ENCODE measurements around the gene GOLM1.
"Not testable (repeated sequence)": the region's sequence is repeated elsewhere in the genome, so short reads cannot be mapped to it uniquely, and the experiment has no call there.

GOLM1 gene

DNA sequence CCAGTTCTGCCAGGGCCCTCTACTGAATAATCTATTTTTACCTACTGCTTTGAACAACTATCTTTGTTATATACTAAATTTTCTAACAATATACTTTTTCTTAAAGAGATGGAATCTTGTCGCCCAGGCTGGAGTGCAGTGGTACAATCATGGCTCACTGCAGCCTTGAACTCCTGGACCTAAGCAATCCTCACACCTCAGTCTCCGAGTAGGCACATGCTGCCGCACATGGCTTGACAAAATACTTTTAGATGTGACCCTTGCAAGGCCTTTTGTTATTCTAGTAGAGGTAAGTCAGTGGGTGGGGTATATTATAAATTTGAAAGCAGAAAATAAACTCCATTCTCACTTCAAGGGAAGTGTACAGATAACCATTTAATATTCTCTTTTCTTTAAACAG, 7.9 kb downstream of the GOLM1 start:
- no peak for DNase-seq (ENCODE audit: low read depth in 3 of 3)

DNA sequence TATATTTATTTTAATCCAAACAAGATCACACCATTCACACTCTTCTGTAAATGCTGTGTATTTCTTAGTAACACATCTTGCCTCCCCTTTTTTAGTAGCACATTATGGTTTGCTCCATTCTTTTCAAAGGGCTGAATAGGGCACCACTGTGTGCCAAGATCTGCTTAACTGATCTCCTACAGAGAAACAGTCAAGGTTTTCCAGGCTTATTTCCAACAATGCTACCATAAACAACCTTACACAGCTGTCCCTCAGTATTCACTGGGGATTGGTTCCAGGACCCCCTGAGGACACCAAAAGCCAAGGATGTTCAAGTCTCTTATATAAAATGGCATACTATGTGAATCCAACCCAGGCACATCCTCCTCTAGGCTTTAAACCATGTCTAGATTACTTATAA, 16.5 kb downstream of the GOLM1 start:
- no peak for DNase-seq (ENCODE audit: low read depth in 3 of 3)

DNA sequence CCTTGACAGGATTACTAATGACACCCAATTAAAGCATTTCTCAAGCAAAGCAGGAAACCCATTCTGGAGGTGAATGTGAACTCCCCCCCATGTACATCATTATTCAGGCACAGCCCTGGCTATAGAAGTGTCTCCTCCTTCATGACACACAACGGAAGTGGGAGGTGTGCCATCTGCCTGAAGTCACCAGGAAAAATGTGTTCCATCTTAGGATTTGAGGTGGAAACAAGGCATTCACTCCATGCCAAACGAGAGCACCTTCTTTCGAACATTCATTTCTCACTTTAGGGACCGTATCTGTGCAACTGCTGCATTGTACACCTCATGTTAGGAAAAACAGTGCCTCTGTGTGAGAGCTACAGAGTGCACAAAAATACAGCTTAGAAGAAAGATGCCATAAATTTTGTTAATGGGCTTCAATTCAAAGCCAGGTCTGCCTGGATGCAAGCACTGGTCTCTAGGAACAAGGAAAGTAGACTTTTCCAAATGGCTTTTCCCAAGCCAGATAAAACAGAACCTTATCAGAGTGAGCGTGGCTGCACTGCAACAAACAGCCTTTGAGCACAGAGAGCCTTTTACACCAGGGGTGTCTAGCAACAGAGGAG, 19.4 kb downstream of the GOLM1 start:
- DNase-seq (ENCODE audit: low read depth in 3 of 3), result no peak

DNA sequence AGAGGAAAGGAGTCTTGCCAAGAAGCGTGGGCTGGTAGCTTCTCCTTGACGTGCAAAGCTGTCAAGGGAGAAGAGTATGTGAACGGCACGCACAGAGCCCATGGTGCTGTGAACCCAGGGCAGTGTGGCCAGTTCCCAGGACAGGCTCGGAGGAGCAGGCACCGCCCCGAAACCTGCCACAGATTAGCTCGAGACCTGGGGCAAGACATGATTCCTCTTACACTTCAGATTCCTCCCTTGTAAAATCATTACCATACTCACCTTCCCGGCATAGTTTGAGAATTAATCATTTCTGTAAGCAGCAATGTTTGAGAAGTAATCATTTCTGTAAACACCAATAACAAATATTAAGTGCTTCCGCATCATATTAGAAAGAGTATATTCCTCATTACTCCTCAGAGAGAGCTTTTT, 19.9 kb downstream of the GOLM1 start:
- no peak for DNase-seq (ENCODE audit: low read depth in 3 of 3)

DNA sequence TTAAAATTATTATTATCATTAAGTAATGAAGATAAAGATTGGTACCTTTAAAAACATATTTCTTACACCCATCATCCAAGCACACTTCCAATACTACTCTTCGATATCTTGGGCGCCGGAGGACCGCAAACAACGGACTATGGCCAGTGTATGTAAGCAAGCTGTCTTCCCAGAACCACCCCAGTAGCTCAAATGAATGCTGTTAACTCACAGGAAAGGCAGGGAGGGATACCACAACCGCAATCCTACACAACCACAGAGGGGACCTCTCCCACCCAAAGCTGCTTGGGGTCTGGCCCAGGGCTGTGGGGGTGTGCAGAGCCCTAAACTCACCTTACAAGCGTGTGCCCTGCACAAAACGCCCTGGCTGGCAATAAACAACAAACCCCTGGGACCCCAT, 20.6 kb downstream of the GOLM1 start:
- no peak for DNase-seq (ENCODE audit: low read depth in 3 of 3)

DNA sequence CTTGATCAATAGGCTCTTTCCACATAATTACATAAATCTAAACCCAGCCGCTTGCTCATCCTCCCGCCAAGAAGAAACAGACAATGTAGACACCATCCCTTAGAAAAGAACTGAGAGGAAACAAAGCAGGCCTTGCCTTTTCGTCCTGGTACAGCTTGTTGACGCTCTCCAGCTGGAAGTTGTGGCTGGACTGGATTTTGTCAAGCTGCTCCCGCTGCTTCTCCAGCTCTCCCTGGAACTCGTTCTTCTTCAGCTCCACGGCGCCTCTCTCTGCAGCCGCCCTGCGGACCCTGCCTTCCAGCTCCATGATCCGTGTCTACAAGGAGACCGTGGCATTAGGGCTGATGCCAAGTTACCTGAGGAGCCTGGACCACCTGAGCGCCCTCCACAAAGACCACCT, 22.1 kb downstream of the GOLM1 start:
- no peak for DNase-seq (ENCODE audit: low read depth in 3 of 3)

DNA sequence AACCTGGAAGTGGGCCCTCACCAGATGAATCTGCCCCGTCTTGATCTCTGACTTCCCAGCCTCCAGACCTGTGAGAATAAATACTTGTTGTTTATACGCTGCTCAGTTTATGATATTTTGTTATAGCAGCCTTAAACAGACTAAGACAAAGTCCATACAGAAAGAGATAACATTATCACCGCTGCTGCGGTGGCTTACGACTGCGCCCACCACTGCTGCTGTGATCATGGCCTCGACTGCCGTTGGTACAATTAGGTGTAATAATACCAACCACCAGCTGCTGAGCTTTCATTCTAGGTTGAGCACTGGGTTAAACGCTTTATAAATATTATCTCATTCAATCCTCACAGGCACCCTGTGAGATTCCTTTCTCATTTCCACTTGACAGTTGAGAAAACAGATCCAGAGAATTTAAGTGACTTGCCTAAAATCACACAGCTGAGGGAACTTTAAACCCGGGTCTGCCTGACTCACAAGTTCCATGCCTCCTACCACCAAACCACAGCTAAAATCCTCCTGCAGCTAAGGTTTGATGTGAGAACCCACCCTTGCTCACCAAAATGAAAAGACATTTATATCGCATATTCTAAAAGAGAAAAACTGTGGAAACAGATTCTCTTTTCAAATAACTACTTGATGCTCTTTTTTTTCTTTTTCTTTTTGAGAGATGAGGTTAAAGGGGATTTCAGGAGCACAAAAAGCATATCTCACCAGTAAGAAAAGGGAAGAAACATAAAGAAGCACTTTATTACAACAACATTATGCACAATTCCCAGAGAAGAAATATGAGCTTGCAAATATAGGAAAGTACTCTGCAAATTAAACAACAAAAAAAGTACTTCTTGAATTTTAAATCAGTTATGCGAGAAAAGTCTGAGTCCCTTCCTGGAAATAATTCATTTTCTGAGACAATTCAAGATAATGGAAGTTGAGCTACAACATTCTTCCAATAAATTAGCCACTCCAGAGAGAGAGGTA, 23.9 kb downstream of the GOLM1 start:
- peak in 2 of 3 donors; percentile 6 to 23 for DNase-seq (ENCODE audit: low read depth in 3 of 3)

DNA sequence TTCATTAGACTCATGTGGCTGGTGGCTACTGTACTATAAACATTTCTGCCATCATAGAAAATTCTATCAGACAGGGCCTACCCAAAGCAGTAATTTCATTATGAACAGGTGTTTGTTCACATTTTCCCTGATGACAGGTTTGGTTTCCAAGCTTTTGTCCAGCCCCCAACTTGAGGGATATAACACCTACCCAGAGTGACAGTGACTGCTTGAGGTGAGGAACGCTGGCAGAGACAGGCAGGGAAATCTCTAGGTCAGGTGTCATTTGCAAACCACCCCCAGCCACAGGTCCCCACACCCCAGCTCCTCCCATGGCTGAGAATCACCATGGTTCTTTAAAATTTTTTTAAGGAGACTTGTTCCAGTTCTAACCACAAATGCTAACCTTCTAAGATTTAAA, 25.5 kb downstream of the GOLM1 start:
- no peak for DNase-seq (ENCODE audit: low read depth in 3 of 3)

DNA sequence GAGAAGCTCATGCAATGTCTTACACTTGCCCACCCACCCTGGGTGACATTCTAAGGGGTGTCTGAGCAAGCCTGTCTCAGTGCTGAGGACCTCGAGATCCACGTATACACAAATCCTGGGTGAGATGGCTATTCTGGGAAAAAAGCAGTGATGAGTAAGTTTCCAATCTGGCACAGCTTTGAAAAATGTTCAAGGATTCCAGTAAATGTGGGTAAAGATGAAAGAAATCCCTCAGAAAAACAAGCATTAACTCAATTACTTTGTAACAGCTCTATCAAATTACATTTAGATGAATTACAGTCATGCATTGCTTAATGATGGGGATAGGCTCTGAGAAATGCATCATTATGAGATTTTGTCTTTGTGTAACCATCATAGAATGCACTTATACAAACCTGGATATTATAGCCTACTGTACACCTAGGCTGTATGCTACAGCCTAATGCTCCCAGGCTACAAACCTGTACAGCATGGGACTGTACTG, 26.9 kb downstream of the GOLM1 start:
- no peak for DNase-seq (ENCODE audit: low read depth in 3 of 3)

DNA sequence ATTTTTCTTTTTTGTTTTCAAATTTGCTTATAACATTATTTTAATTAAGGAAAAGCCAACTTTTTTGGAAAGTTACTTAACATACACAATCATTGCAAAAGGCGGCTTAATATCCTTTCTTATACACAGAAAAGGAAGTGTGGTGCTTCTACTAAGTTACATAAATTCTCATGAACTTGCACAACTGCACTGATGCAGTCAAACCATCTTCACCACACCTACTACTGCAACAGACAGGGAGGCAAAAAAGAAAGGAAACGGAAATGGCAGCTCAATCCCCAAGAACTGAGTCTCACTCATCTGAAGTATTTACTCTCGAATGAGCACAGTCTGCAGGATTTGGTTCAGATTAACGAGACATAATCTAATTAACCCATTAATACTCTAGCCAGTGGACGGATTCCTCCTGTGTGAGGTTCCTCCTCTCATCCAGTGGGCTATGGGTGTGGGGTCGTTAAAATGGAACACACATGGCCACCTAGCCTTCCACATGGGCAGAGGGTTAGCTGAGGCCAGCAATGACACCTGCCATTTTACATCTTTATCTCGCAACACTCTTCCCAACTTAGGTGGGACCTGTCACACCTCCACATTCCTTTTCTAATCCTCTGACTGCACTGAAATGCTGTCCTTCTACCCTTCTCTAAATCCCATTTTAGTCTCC, 30.0 kb downstream of the GOLM1 start:
- no peak for DNase-seq (ENCODE audit: low read depth in 3 of 3)

DNA sequence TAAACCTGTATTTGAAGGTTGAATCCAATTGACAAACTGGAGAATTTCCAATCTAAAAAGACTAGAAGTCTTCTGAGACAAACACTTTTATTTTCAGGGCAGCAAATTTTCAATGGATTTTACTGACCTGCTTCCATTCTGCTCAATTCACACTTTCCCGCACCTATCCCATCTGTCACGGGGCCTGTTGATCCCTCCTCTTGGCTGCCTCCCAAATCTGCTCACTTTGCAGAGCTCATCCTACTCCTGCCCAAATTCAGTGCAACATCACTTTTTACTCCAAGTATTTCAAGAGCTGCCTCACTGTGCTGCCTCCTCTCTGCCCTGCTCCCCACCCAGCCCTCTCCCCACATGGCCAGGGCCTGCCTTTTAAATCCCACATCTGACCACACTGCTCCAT, 35.1 kb downstream of the GOLM1 start:
- no peak for DNase-seq (ENCODE audit: low read depth in 3 of 3)

DNA sequence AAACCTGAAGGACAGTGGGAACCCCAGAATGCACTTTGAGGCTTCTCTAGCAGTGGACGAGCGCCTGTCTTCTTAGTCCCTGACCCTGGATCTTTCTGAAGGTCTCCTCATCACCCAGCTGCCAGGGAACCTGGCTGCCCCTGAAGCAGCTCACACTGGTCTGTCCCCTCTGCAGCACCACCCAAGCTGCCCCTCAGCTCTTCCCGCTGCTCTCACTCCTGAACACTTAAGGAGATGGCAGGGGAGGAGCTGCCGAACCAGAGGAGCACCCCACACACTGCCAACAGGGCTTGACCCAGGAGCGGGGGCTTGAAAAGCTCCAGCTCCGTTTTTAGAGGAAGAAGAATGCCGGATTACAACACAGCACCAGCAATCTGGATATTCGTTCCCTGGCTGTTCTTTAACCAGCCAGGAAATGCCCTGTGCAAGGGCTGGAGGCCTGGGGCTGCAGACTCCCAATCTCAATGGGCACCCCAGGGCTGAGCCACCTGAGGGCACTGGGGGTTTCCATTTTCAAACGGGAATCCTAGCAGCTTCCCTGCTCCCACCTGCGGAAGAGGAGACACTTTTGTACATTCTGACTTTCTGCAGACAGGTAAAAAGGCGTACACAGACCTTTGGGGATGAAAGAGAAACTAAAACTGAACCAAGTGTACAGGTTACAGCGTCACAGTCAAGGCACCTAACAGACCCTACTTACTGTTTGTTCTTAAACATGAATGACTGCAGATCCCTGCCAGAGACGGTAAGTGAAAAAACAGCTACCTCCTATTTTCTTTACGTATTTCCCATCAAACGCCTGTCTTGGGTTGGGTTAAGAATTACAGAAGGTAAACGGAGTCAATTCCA, 36.3 kb downstream of the GOLM1 start:
- DNase-seq (ENCODE audit: low read depth in 3 of 3), result no peak

DNA sequence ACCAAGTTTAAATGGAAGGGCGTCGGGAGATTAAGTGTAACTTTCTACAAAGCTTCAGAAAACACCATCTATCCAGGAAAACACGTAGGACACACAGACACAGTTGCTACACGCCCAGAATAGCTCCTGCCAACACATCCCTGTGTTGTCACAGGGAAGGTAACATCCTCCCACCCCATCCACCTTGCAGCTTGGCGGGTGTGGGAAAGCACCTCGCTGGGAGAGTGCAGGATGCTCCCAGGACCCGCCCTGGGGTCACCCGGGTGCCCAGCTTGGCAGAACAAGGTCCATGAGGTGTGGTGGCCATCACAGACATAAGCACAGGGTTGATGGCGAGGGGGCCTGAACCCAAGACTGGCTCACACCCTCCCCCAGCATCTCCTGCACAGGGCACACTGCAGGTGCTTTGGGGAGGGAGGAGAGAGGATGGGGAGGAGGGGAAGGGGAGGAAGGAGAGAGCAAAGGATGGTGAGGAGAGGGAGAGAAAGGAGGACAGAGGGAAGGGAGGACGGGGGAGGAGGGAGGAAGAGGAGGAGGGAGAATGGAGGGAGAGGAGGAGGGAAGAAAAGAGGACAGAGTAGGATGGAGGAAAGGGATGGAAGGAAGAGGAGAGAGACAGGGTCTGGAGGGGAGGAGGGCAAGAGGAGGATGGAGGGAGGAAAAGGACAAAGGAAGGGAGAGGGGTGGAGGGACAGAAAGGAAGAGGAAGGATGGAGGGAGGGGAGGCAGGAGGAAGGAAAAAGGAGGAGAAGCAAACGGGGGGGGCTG, 37.2 kb downstream of the GOLM1 start:
- DNase-seq (ENCODE audit: low read depth in 3 of 3), result no peak

DNA sequence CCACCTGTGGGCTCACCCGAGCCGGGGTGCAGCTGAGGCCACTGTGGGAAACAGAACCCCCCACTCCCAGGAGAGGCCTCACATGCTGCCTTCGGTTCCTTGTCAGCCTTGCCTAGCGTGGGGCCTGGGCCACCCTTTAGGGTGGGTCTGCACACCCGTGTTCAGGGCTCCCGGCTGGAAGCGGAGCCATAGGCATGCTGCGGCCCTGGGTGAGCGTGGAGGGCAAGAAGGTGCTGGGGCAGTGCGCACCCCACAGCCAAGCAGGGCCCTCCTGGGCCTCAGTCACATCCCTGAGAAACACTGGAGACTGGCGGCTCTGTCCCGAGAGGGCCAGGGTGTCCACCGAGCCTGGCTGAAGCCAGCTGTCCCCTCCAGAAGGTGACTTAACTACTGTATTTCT, 41.9 kb downstream of the GOLM1 start:
- DNase-seq (ENCODE audit: low read depth in 3 of 3), result no peak

DNA sequence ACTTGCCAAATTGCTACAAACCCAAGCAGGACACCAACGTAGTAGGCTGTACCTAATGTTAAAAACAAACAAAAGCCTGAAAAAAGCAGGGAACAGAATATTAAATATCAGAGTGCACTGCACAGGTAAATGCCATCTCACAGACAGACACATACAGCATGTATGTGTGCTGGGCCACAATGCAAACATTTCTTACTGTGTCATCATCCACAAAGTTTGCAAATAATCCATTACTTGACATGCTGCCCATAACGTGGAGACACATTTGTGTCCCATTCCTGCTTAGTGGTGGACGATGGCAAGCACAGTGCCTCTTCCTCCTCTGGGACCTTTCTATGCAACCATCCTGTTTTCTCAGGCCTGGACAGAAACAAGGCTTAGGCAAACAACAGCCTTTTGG, 44.7 kb downstream of the GOLM1 start:
- DNase-seq (ENCODE audit: low read depth in 3 of 3), result no peak

DNA sequence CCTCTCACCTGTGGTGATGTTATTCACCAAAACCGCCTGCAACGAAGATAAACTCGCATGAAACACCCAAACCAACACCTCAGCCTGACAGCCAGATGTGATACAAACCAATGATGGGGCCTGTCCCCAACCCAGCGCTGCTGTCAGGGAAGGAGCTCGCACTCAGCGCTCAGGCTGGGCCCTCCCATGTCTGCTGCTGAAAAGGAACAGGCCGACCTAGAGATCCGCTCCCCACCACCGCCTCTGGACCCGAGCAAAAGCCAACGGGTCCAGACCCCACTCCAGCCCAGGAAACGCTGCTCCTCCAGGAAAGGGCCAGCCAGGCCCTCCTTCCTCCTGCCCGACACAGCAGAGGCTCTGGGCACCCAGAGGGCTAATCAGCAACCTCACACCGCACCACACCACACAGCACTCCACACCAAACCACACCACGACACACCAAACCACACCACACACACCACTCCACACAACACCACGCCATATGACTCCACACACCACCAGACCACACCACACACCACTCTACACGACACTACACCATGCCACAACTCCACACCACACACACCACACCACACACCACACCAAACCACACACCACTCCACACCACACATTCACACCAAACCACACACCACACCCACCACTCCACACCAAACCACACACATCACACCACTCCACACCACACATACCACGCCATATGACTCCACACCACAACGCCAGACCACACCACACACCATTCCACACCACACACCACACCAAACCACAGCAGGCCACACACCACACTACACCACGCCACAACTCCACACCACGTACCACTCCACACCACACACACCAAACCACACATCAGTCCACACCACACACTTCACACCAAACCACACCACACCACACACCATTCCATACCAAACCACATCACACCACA, 46.5 kb downstream of the GOLM1 start:
- DNase-seq (ENCODE audit: low read depth in 3 of 3), result no peak

DNA sequence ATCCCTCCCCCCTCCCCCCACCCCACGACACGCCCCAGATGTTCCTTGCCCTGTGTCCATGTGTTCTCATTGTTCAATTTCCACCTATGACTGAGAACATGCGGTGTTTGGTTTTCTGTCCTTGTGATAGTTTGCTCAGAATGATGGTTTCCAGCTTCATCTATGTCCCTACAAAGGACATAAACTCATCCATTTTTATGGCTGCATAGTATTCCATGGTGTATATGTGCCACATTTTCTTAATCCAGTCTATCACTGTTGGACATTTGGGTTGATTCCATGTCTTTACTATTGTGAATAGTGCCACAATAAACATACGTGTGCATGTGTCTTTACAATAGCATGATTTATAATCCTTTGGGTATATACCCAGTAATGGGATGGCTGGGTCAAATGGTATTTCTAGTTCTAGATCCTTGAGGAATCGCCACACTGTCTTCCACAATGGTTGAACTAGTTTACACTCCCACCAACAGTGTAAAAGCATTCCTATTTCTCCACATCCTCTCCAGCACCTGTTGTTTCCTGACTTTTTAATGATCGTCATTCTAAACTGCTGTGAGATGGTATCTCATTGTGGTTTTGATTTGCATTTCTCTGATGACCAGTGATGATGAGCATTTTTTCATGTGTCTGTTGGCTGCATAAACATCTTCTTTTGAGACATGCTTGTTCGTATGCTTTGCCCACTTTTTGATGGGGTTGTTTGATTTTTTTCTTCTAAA, 51.2 kb downstream of the GOLM1 start:
- DNase-seq (ENCODE audit: low read depth in 3 of 3), result not testable (repeated sequence)

DNA sequence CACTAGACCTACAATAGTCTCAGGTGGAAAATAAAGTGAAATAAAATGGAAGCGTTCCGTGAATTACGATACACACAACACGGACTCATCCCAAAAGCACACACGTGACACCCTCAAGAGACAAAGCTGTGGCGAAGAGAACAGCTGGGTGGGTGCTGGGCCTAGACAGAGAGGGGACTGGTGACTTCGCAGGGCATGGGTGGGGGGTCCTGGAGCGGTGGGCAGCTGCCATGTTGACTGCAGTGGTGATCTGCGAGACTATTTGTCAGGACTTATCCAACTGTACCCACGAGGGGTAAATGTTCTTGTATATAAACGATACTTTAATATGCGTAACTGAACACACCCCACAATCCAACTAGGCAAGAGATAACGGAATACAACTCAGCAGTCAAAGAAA, 52.0 kb downstream of the GOLM1 start:
- no peak for DNase-seq (ENCODE audit: low read depth in 3 of 3)

DNA sequence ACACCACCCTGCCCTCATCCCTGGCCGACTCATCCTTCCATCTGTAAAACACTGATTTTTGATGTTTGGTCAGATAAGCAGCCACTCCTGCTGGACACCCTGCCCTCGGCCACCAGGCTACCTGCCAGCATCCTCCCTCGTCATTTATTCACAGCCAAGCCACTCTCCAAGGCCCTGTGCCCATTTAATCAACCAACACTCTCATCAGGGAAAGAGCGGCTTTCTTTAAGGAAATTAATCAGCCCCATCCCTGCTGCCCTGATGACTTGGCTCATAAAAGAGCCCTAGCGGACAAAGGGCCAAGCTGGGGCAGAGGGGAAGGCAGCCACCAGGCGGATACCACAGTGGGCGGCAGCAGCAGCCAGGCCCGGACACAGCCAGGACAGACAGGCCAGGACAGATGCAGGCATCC, 52.4 kb downstream of the GOLM1 start:
- no peak for DNase-seq (ENCODE audit: low read depth in 3 of 3)
